KMS-11 (cell line): Measurements from ENCODE around the gene PDS5B.
"Not testable (repeated sequence)": the region's sequence is repeated elsewhere in the genome, so short reads cannot be mapped to it uniquely, and the experiment has no call there.

Source experiments
- H2AFZ ChIP-seq: fragments of 200-600 bp; sonication (generic); 2 replicates; pipeline ENCODE4 v1.6.1; 2016; ENCODE audit warnings: antibody characterized with exemption, mixed run types, low read depth
- H3K27ac ChIP-seq: fragments of 200-600 bp; sonication (generic); 2 replicates; pipeline ENCODE4 v1.6.1; 2016; ENCODE audit warnings: mild to moderate bottlenecking, mixed run types
- H3K27me3 ChIP-seq: fragments of 200-600 bp; sonication (generic); 2 replicates; pipeline ENCODE4 v1.6.1; 2017; ENCODE audit warnings: mild to moderate bottlenecking, low read depth, mixed run types, moderate library complexity; ENCODE audit not compliant: insufficient read depth
- H3K36me3 ChIP-seq: fragments of 200-600 bp; sonication (generic); 2 replicates; pipeline ENCODE4 v1.6.1; 2017; ENCODE audit warnings: mild to moderate bottlenecking, mixed run types; ENCODE audit not compliant: insufficient read depth
- H3K4me1 ChIP-seq: fragments of 200-600 bp; sonication (generic); 2 replicates; pipeline ENCODE4 v1.6.1; 2016; ENCODE audit warnings: mild to moderate bottlenecking, low read depth, mixed run types; ENCODE audit not compliant: poor library complexity, severe bottlenecking
- H3K4me2 ChIP-seq: fragments of 200-600 bp; sonication (generic); 2 replicates; pipeline ENCODE4 v1.7.0; 2016; ENCODE audit warnings: mild to moderate bottlenecking, mixed run types
- H3K4me3 ChIP-seq: fragments of 200-600 bp; sonication (generic); IDR thresholded peaks from 2 replicates; pipeline ENCODE4 v1.6.1; 2017; ENCODE audit warnings: low read depth, low read length, mixed read lengths; ENCODE audit not compliant: insufficient read depth
- H3K79me2 ChIP-seq: fragments of 200-600 bp; sonication (generic); 2 replicates; pipeline ENCODE4 v1.6.1; 2016; ENCODE audit warnings: low read depth, mixed run types; ENCODE audit not compliant: insufficient read depth
- H3K9ac ChIP-seq: fragments of 200-600 bp; sonication (generic); 2 replicates; pipeline ENCODE4 v1.6.1; 2016; ENCODE audit warnings: mild to moderate bottlenecking, mixed run types
- H4K20me1 ChIP-seq: fragments of 200-600 bp; sonication (generic); 2 replicates; pipeline ENCODE4 v1.6.1; 2016; ENCODE audit warnings: mild to moderate bottlenecking, mixed run types; ENCODE audit not compliant: insufficient read depth
- CTCF ChIP-seq: fragments of 200-600 bp; sonication (generic); conservative IDR thresholded peaks from 2 replicates; pipeline ENCODE4 v1.6.1; 2017; ENCODE audit warnings: low read depth, mild to moderate bottlenecking, antibody characterized with exemption, low read length, moderate library complexity, mixed read lengths

Gene PDS5B

GRCh38 chr13:32555613-32556012 is 30.6 kb upstream of the PDS5B start:
- Histone ChIP-seq H3K4me1 (no peaks in the 10 kb centered on the region), H3K27me3 (no peaks in the 10 kb centered on the region), H3K4me2 (no peak overlapping the region), H3K36me3 (no peaks in the 10 kb centered on the region), H3K27ac (no peak overlapping the region), H3K79me2 (no peaks in the 10 kb centered on the region), H3K4me3 (no peak overlapping the region), H3K9ac (no peak overlapping the region), H4K20me1 (no peaks in the 10 kb centered on the region), H2AFZ (no peak overlapping the region)
- TF ChIP-seq CTCF = no peak

GRCh38 chr13:32560842-32561241 is 25.4 kb upstream of the PDS5B start:
- not testable (repeated sequence) for H2AFZ ChIP-seq, H3K36me3 ChIP-seq, H3K79me2 ChIP-seq, H3K27me3 ChIP-seq, H3K4me2 ChIP-seq, H3K4me3 ChIP-seq, H4K20me1 ChIP-seq, H3K27ac ChIP-seq, H3K4me1 ChIP-seq, H3K9ac ChIP-seq

GRCh38 chr13:32575687-32576086 is 10.6 kb upstream of the PDS5B start:
- not testable (repeated sequence) for H3K4me2 ChIP-seq, H3K9ac ChIP-seq, H4K20me1 ChIP-seq

GRCh38 chr13:32577032-32577431 is 9.2 kb upstream of the PDS5B start:
- no peak overlapping the region for H3K4me2 ChIP-seq
- no peak for TF ChIP-seq CTCF
- no peaks in the 10 kb centered on the region for H4K20me1 ChIP-seq
- H3K36me3 ChIP-seq = no peaks in the 10 kb centered on the region
- H3K9ac ChIP-seq = no peak overlapping the region
- no peaks in the 10 kb centered on the region for H3K27me3 ChIP-seq
- H3K4me1 ChIP-seq = no peaks in the 10 kb centered on the region
- H2AFZ ChIP-seq = no peak overlapping the region
- H3K79me2 ChIP-seq = no peaks in the 10 kb centered on the region
- H3K4me3 ChIP-seq = no peak overlapping the region
- H3K27ac ChIP-seq = no peak overlapping the region

More at GRCh38 chr13:32575687-32576086, 10.6 kb upstream of the PDS5B start:
- H3K27me3 ChIP-seq, H3K4me1 ChIP-seq, H3K79me2 ChIP-seq, H3K27ac ChIP-seq, H3K36me3 ChIP-seq, H2AFZ ChIP-seq, H3K4me3 ChIP-seq: not testable (repeated sequence)

GRCh38 chr13:32581177-32581786 is 5.0 kb upstream of the PDS5B start:
- Histone ChIP-seq H3K27me3 (no peaks in the 10 kb centered on the region), H3K4me1 (no peaks in the 10 kb centered on the region), H3K4me3 (no peak overlapping the region), H3K79me2 (no peaks in the 10 kb centered on the region), H3K4me2 (no peak overlapping the region), H3K36me3 (no peaks in the 10 kb centered on the region), H3K27ac (no peak overlapping the region), H3K9ac (no peak overlapping the region), H4K20me1 (no peaks in the 10 kb centered on the region), H2AFZ (no peak overlapping the region)
- TF ChIP-seq CTCF = peak; percentile 70
